ENCODE measurements around the gene UBE2H. TPM values are rescaled to one million over a fixed set of nuclear protein-coding genes. Genes with fewer than 3 reads are reported as not detected.

Gene UBE2H
- total RNA-seq, 1 experiment from 2014 or later, result 128 TPM

DNA sequence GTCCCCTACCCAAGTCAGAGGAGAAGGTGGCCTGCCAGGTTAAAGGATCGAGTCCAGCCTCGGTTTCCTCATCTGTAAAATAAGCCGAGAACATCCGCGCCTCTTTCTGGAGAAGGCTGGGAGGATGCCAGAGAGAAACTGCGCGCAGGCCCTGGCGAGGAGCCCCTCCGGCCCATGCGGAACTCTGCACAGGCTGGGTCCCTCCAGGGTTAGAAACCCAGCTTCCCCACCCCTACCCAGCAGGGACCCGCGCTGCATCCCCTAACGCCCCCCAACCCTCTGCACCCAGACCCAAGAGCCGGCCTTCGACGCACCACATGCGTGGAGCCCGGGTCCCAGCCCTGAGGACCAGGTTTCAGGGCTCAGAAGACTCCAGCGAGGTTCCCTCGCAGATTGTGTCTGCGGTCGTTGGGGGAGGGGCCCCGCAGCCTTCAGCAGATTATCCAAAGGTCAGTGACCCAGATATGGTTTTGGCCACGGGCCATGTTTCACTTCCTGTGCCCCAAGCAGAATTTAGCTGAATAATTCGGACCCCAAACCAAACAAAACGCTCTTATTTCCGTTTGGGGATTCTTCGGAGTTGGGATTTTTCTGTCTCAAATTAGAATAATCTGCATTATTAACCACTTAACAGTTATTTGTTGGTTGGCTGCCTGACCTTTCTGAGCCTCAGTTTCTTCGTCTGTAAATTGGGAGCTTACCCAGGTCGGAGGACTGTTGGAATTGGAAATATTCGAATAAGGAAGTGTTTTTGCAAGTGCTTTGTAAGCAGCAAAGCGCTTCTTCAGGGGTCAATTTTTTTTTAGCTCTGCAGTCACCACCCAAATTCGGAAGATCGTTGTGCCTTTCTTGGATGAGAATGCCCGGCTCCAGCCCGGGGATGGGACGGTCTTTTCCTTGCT is 167.7 kb downstream of the UBE2H start:
- Mint-ChIP-seq H3K27me3 (ENCODE audit: insufficient read depth, unreplicated experiment) (no peaks in the 10 kb centered on the region), H3K36me3 (ENCODE audit: insufficient read depth, unreplicated experiment) (peaks cover 4% of the 10 kb centered on the region), H3K4me1 (ENCODE audit: insufficient read depth, unreplicated experiment) (no peaks in the 10 kb centered on the region), H3K27ac (ENCODE audit: low read depth, unreplicated experiment) (no peak overlapping the region), H3K9me3 (ENCODE audit: unreplicated experiment) (no peaks in the 10 kb centered on the region), H3K4me3 (ENCODE audit: unreplicated experiment) (no peak overlapping the region)
- ChIA-PET CTCF (no interaction called here), POLR2A (interaction anchor here (1.2 kb wide), 1 partner anchor 41 kb away, joined by 5 read pairs; no protein-coding TSS in a partner anchor)
- intact Hi-C loops (cut with micrococcal nuclease), result no loop called here
- TF ChIP-seq, protein P1, sequence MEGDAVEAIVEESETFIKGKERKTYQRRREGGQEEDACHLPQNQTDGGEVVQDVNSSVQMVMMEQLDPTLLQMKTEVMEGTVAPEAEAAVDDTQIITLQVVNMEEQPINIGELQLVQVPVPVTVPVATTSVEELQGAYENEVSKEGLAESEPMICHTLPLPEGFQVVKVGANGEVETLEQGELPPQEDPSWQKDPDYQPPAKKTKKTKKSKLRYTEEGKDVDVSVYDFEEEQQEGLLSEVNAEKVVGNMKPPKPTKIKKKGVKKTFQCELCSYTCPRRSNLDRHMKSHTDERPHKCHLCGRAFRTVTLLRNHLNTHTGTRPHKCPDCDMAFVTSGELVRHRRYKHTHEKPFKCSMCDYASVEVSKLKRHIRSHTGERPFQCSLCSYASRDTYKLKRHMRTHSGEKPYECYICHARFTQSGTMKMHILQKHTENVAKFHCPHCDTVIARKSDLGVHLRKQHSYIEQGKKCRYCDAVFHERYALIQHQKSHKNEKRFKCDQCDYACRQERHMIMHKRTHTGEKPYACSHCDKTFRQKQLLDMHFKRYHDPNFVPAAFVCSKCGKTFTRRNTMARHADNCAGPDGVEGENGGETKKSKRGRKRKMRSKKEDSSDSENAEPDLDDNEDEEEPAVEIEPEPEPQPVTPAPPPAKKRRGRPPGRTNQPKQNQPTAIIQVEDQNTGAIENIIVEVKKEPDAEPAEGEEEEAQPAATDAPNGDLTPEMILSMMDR (IDR thresholded peaks at IDR 0.05; ENCODE audit: unreplicated experiment), result no peak
- BruUV-seq (replicated peaks), result no TSS peak
- no peak for DNase-seq (ENCODE audit: unreplicated experiment)

DNA sequence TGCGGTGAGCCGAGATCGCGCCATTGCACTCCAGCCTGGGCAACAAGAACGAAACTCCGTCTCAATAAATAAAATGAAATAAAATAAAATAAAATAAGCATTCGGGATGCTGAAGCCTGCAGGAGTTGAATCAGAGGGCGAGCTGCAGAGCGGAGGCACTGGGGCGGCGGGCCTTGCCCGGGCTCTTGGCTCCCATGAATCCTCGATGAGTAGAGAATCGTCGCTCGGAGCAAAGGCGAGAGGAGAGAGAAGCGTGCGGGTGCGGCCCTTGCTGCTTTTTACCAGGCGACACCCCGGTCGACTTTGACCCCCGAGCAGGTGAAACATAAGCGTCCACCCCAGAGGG is 168.3 kb downstream of the UBE2H start:
- H3K27ac Mint-ChIP-seq (ENCODE audit: low read depth, unreplicated experiment), result no peak overlapping the region
- POLR2A ChIA-PET, result interaction anchor here (0.6 kb wide), 1 partner anchor 31 kb away, joined by 3 read pairs; no protein-coding TSS in a partner anchor
- H3K4me1 Mint-ChIP-seq (ENCODE audit: insufficient read depth, unreplicated experiment), result no peaks in the 10 kb centered on the region
- TF ChIP-seq, protein P1 (IDR thresholded peaks at IDR 0.05; ENCODE audit: unreplicated experiment), result no peak
- no peak for DNase-seq (ENCODE audit: unreplicated experiment)
- no peak overlapping the region for H3K4me3 Mint-ChIP-seq (ENCODE audit: unreplicated experiment)
- no TSS peak for BruUV-seq (replicated peaks)
- intact Hi-C loops (cut with micrococcal nuclease), result no loop called here
- CTCF ChIA-PET, result no interaction called here
- H3K27me3 Mint-ChIP-seq (ENCODE audit: insufficient read depth, unreplicated experiment), result no peaks in the 10 kb centered on the region
- H3K36me3 Mint-ChIP-seq (ENCODE audit: insufficient read depth, unreplicated experiment), result peaks cover 4% of the 10 kb centered on the region
- no peaks in the 10 kb centered on the region for H3K9me3 Mint-ChIP-seq (ENCODE audit: unreplicated experiment)

DNA sequence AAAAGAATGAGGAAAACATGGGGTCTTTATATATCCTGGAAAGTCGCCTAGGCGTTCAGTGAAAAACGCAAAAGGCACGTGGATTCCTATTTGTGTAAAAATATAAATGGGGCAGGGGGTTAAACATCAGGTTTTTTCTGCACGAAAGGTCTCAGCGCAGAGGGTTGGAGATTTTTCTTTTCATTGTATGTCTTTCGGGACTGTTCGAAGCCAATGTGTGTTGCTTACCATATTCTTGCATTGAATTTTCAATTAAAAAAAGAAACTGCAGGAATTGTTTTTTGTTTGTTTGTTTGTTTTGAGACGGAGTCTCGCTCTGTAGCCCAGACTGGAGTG is 169.2 kb downstream of the UBE2H start:
- H3K9me3 Mint-ChIP-seq (ENCODE audit: unreplicated experiment), result no peaks in the 10 kb centered on the region
- ChIA-PET POLR2A (no interaction called here), CTCF (no interaction called here)
- no TSS peak for BruUV-seq (replicated peaks)
- intact Hi-C loops (cut with micrococcal nuclease), result no loop called here
- no peaks in the 10 kb centered on the region for H3K27me3 Mint-ChIP-seq (ENCODE audit: insufficient read depth, unreplicated experiment)
- H3K36me3 Mint-ChIP-seq (ENCODE audit: insufficient read depth, unreplicated experiment), result peaks cover 4% of the 10 kb centered on the region
- H3K27ac Mint-ChIP-seq (ENCODE audit: low read depth, unreplicated experiment), result no peak overlapping the region
- H3K4me3 Mint-ChIP-seq (ENCODE audit: unreplicated experiment), result no peak overlapping the region
- DNase-seq (ENCODE audit: unreplicated experiment), result no peak
- H3K4me1 Mint-ChIP-seq (ENCODE audit: insufficient read depth, unreplicated experiment), result no peaks in the 10 kb centered on the region
- TF ChIP-seq, protein P1 (IDR thresholded peaks at IDR 0.05; ENCODE audit: unreplicated experiment), result no peak

DNA sequence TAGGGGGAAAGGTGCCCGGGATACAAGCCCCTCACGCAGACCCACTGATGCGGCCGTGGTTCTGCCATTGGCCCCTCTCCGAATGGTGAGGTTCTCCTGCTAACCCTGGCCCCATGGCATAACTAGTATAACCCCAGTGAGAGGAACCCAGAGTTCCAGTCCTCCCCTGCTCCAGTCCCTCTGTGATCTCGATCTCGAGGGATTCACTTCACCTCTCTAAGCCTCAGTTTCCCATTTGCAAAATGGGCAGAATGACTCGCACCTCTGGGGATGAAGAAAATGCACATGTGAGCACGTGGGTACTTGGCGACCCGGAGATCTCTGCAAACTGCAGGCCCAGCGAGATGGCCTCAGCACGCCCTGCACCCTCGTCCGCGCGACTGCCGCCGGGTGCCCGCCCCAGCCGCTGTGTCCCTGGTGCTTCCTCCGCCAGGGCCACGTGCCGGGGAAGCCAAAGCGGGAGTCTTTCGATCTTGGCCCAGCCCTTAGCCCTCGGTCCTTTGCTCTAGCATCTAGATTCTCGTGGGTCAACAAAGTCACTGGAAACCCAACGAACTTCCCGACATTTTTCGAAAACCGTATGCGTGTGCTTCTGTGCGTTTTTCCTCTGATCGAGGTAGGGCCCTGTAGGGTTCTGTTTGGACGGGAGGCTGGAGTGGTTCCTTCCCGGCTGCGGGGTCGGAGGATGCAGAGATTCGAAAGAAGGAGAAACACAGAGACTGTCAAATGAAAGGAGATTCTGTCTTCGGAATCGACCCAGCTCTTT is 169.8 kb downstream of the UBE2H start:
- no peaks in the 10 kb centered on the region for H3K9me3 Mint-ChIP-seq (ENCODE audit: unreplicated experiment)
- peaks cover 4% of the 10 kb centered on the region for H3K36me3 Mint-ChIP-seq (ENCODE audit: insufficient read depth, unreplicated experiment)
- intact Hi-C loops (cut with micrococcal nuclease), result no loop called here
- no peak overlapping the region for H3K27ac Mint-ChIP-seq (ENCODE audit: low read depth, unreplicated experiment)
- no peaks in the 10 kb centered on the region for H3K27me3 Mint-ChIP-seq (ENCODE audit: insufficient read depth, unreplicated experiment)
- no peaks in the 10 kb centered on the region for H3K4me1 Mint-ChIP-seq (ENCODE audit: insufficient read depth, unreplicated experiment)
- no peak overlapping the region for H3K4me3 Mint-ChIP-seq (ENCODE audit: unreplicated experiment)
- CTCF ChIA-PET, result no interaction called here
- no peak for DNase-seq (ENCODE audit: unreplicated experiment)
- POLR2A ChIA-PET, result no interaction called here
- TSS peak; percentile 16 for BruUV-seq (replicated peaks)
- TF ChIP-seq, protein P1 (IDR thresholded peaks at IDR 0.05; ENCODE audit: unreplicated experiment), result no peak
